GM23338 (cell line): ENCODE results near the gene PIP5K1C. TPM values are rescaled to one million over a fixed set of nuclear protein-coding genes. Genes with fewer than 3 reads are reported as not detected.
A peak's percentile ranks its signal among the peaks of the same experiment; 100 is the strongest.

ENCODE experiments used
- ATAC-seq: fragments of 200-7000 bp; cut with Tn5 transposase; 3 replicates; pipeline ENCODE4 v1.9.1; 2020
- DNase-seq: peaks from one replicate; pipeline ENCODE4 v3.0.0-alpha.2; 2015; ENCODE audit warnings: low spot score
- H2AFZ ChIP-seq: fragments of 200-600 bp; sonication (generic); 2 replicates; pipeline ENCODE4 v1.8.0; 2016; ENCODE audit warnings: antibody characterized with exemption, mild to moderate bottlenecking, moderate library complexity
- H3F3A ChIP-seq: fragments of 200-600 bp; sonication (generic); replicated peaks from 2 replicates; pipeline ENCODE4 v1.8.0; 2017; ENCODE audit warnings: antibody characterized with exemption, mixed run types, low read depth
- H3K27ac ChIP-seq: fragments of 200-600 bp; sonication (generic); 2 replicates; pipeline ENCODE4 v1.6.1; 2016; ENCODE audit warnings: low read depth
- H3K27me3 ChIP-seq: fragments of 200-600 bp; sonication (generic); 2 replicates; pipeline ENCODE4 v1.8.0; 2016; ENCODE audit warnings: mild to moderate bottlenecking, mixed run types, moderate library complexity; ENCODE audit not compliant: insufficient read depth
- H3K36me3 ChIP-seq: fragments of 200-600 bp; sonication (generic); 2 replicates; pipeline ENCODE4 v1.8.0; 2016; ENCODE audit warnings: mild to moderate bottlenecking; ENCODE audit not compliant: insufficient read depth
- H3K4me1 ChIP-seq: fragments of 200-600 bp; sonication (generic); 2 replicates; pipeline ENCODE4 v1.8.0; 2016; ENCODE audit warnings: mild to moderate bottlenecking, moderate library complexity; ENCODE audit not compliant: insufficient read depth
- H3K4me2 ChIP-seq: fragments of 200-600 bp; sonication (generic); 2 replicates; pipeline ENCODE4 v1.7.1; 2017; ENCODE audit warnings: mixed run types
- H3K4me3 ChIP-seq: fragments of 200-600 bp; sonication (generic); 2 replicates; pipeline ENCODE4 v1.6.1; 2016; ENCODE audit warnings: mixed run types
- H3K79me2 ChIP-seq: fragments of 200-600 bp; sonication (generic); replicated peaks from 2 replicates; pipeline ENCODE4 v1.8.0; 2017; ENCODE audit warnings: mild to moderate bottlenecking; ENCODE audit not compliant: insufficient read depth
- H3K9me2 ChIP-seq: fragments of 200-600 bp; sonication (generic); 2 replicates; pipeline ENCODE4 v1.8.0; 2017; ENCODE audit not compliant: insufficient read depth
- H4K20me1 ChIP-seq: fragments of 200-600 bp; sonication (generic); replicated peaks from 2 replicates; pipeline ENCODE4 v1.8.0; 2017; ENCODE audit warnings: mild to moderate bottlenecking; ENCODE audit not compliant: insufficient read depth
- H3K27ac Mint-ChIP-seq: 2 replicates; pipeline ENCODE4 v1.8.0; 2020; ENCODE audit warnings: inconsistent platforms, mild to moderate bottlenecking, moderate library complexity, mixed read lengths
- H3K27me3 Mint-ChIP-seq: 3 replicates; pipeline ENCODE4 v1.8.0; 2022; ENCODE audit warnings: low read depth, mild to moderate bottlenecking, moderate library complexity, mixed read lengths, inconsistent platforms; ENCODE audit not compliant: insufficient read depth, poor library complexity
- H3K36me3 Mint-ChIP-seq: 3 replicates; pipeline ENCODE4 v1.8.0; 2021; ENCODE audit warnings: low read depth, mild to moderate bottlenecking, inconsistent platforms, moderate library complexity, mixed read lengths
- H3K4me1 Mint-ChIP-seq: 3 replicates; pipeline ENCODE4 v1.8.0; 2020; ENCODE audit warnings: mild to moderate bottlenecking, inconsistent platforms, mixed read lengths
- H3K4me3 Mint-ChIP-seq: 3 replicates; pipeline ENCODE4 v1.8.0; 2021; ENCODE audit warnings: moderate library complexity, mild to moderate bottlenecking, inconsistent platforms, mixed read lengths
- H3K9me3 Mint-ChIP-seq: 3 replicates; pipeline ENCODE4 v1.8.0; 2020; ENCODE audit warnings: moderate library complexity, mild to moderate bottlenecking, inconsistent platforms, mixed read lengths
- CREB1 ChIP-seq: fragments of 250-450 bp; sonication (Bioruptor Pico); IDR thresholded peaks from 2 replicates; pipeline ENCODE4 v1.5.0; 2020; ENCODE audit warnings: low read depth, mild to moderate bottlenecking, moderate library complexity
- EZH2 ChIP-seq: fragments of 200-600 bp; sonication (generic); IDR thresholded peaks from one replicate; pipeline ENCODE4 v1.8.0; 2017; ENCODE audit warnings: antibody characterized with exemption, mild to moderate bottlenecking, low read depth; ENCODE audit not compliant: unreplicated experiment
- EZH2phosphoT487 ChIP-seq: fragments of 200-600 bp; sonication (generic); IDR thresholded peaks from one replicate; pipeline ENCODE4 v1.8.1; 2018; ENCODE audit warnings: antibody characterized with exemption; ENCODE audit not compliant: unreplicated experiment
- JUNB ChIP-seq: IDR thresholded peaks from one replicate; pipeline ENCODE4 v1.6.1; 2016; ENCODE audit warnings: antibody characterized with exemption; ENCODE audit not compliant: unreplicated experiment
- NANOG ChIP-seq: IDR thresholded peaks from 2 replicates; pipeline ENCODE4 v1.6.1; 2016; ENCODE audit warnings: antibody characterized with exemption, borderline replicate concordance
- POLR2AphosphoS5 ChIP-seq: IDR thresholded peaks from 2 replicates; pipeline ENCODE4 v1.6.1; 2016; ENCODE audit warnings: antibody characterized with exemption, low read depth
- STAT1 ChIP-seq: IDR thresholded peaks from one replicate; pipeline ENCODE4 v1.6.1; 2016; ENCODE audit warnings: antibody characterized with exemption; ENCODE audit not compliant: unreplicated experiment
- ZNF114 ChIP-seq: fragments of 250-450 bp; sonication (Bioruptor Pico); IDR thresholded peaks from 2 replicates; pipeline ENCODE4 v1.5.0; 2020; ENCODE audit warnings: mild to moderate bottlenecking, moderate library complexity
- ZNF331 ChIP-seq: fragments of 250-450 bp; sonication (Bioruptor Pico); IDR thresholded peaks from 2 replicates; pipeline ENCODE4 v1.5.0; 2020; ENCODE audit warnings: low read depth, mild to moderate bottlenecking, moderate library complexity
- polyA plus RNA-seq: library from polyadenylated mRNA; unstranded; fragments of >200 nt; fragmentation: Nextera tagmentation; extraction: Ambion mirVana; gene quantifications from 2 replicates; pipeline ENCODE4 v1.2.1, GENCODE V29; 2016
- total RNA-seq: library from RNA; depleted of rRNA; stranded (reverse); fragments of >200 nt; shearing (Covaris generic); gene quantifications from 2 replicates; pipeline ENCODE4 v1.2.3, GENCODE V29; 2014
- TF ChIP-seq, protein P1 (sequence below), 2 experiments: fragments of 200-600 bp in 1 of 2; sonication (generic) in 1 of 2; conservative IDR thresholded peaks; 2 replicates each; pipeline versions ENCODE4 v1.5.1 to v1.6.1; 2016 to 2017; ENCODE audit warnings: antibody characterized with exemption in 2 of 2, low read depth in 2 of 2, mild to moderate bottlenecking in 2 of 2, moderate library complexity in 1 of 2
- TF ChIP-seq, protein P2 (sequence below): fragments of 250-450 bp; sonication (Bioruptor Pico); IDR thresholded peaks from 2 replicates; pipeline ENCODE4 v1.5.0; 2020; ENCODE audit warnings: mild to moderate bottlenecking, moderate library complexity

The PIP5K1C gene
- total and polyA plus RNA-seq, 2 experiments from 2014 or later: 11.8 to 46.7 TPM

DNA sequence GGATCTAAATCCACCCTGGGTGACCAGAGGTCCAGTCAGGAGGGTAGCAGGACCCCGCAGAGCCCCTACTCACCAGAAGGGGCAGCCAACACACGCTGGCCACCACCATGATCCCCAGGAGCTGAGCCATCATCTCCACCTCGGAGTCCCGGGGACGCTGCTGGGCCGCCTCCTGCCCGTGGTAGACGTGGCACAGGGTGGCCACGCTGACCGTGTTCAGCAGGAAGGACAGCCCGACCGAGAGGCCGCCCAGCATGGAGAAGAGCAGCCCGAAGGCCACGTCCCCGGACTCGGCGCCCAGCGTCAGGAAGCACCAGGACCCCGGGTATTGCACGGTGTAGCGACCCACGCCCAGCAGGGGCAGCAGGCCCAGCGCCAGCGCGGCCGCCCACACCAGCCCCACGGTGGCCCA lies 100.5 kb downstream of the PIP5K1C start:
- H3K27ac Mint-ChIP-seq: no peak overlapping the region
- peaks cover 10% of the 10 kb centered on the region for H3K27me3 Mint-ChIP-seq
- no peak overlapping the region for H3K4me2 ChIP-seq
- no peaks in the 10 kb centered on the region for H3K36me3 Mint-ChIP-seq
- H3F3A ChIP-seq: no peaks in the 10 kb centered on the region
- no peaks in the 10 kb centered on the region for H3K27me3 ChIP-seq
- H3K9me3 Mint-ChIP-seq: no peaks in the 10 kb centered on the region; the same call in 2 of the 3 replicates
- H3K36me3 ChIP-seq: no peaks in the 10 kb centered on the region
- H3K4me3 Mint-ChIP-seq: no peak overlapping the region
- no peak overlapping the region for H3K4me3 ChIP-seq
- DNase-seq (peak; percentile 78), ATAC-seq (peak; percentile 93)
- TF ChIP-seq CREB1 (CRISPR knock-in tag): no peak
- TF ChIP-seq, protein P1, sequence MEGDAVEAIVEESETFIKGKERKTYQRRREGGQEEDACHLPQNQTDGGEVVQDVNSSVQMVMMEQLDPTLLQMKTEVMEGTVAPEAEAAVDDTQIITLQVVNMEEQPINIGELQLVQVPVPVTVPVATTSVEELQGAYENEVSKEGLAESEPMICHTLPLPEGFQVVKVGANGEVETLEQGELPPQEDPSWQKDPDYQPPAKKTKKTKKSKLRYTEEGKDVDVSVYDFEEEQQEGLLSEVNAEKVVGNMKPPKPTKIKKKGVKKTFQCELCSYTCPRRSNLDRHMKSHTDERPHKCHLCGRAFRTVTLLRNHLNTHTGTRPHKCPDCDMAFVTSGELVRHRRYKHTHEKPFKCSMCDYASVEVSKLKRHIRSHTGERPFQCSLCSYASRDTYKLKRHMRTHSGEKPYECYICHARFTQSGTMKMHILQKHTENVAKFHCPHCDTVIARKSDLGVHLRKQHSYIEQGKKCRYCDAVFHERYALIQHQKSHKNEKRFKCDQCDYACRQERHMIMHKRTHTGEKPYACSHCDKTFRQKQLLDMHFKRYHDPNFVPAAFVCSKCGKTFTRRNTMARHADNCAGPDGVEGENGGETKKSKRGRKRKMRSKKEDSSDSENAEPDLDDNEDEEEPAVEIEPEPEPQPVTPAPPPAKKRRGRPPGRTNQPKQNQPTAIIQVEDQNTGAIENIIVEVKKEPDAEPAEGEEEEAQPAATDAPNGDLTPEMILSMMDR (conservative IDR thresholded peaks at IDR 0.05; ENCODE audit: low read depth in 2 of 2): peak; percentile 60 to 68
- no peak overlapping the region for H3K27ac ChIP-seq
- no peaks in the 10 kb centered on the region for H3K9me2 ChIP-seq
- no peak overlapping the region for H2AFZ ChIP-seq
- no peaks in the 10 kb centered on the region for H3K4me1 ChIP-seq
- H3K79me2 ChIP-seq: no peaks in the 10 kb centered on the region
- H3K4me1 Mint-ChIP-seq: no peaks in the 10 kb centered on the region
- H4K20me1 ChIP-seq: no peaks in the 10 kb centered on the region

DNA sequence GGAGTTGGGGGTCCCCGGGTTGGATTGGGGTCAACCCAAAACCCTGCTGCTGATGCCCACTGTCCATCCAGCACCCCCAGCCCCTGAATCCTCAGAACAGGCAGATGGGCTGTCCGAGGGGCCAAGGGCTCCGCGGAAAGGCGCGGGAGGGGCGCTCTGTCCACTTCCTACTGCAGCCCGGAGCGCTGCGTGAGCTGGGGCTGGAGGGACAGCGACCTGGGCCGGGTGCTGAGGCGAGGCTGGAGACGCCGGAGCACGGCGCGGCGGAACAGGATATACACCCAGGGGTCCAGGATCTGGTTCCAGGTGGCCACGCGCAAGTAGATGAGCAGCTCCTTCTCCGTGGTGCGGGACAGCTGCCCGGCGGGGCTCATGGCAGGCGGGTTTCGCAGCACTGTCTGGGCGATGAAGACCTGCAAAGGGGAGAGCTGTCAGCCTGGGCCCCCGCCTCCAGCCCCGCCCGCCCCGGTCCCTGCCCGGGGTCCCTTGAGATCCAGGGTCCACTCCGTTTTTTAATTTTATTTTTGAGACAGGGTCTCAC lies 104.7 kb downstream of the PIP5K1C start:
- Mint-ChIP-seq H3K36me3 (no peaks in the 10 kb centered on the region; the same call in 2 of the 3 replicates), H3K9me3 (peaks cover 12% of the 10 kb centered on the region), H3K27me3 (peaks cover 8% of the 10 kb centered on the region), H3K4me1 (no peaks in the 10 kb centered on the region), H3K4me3 (no peak overlapping the region), H3K27ac (no peak overlapping the region)
- Histone ChIP-seq H3K9me2 (no peaks in the 10 kb centered on the region), H3K4me3 (no peak overlapping the region), H3K36me3 (no peaks in the 10 kb centered on the region), H3K4me2 (no peak overlapping the region), H3K27me3 (peaks cover 7% of the 10 kb centered on the region; the same call in 1 of the 2 replicates), H4K20me1 (no peaks in the 10 kb centered on the region), H2AFZ (no peak overlapping the region), H3K27ac (no peak overlapping the region), H3K79me2 (no peaks in the 10 kb centered on the region), H3K4me1 (no peaks in the 10 kb centered on the region), H3F3A (peaks cover 5% of the 10 kb centered on the region; the same call in 1 of the 2 replicates)
- no peak for ATAC-seq
- no peak for DNase-seq
- TF ChIP-seq POLR2AphosphoS5 (no peak), NANOG (no peak), EZH2phosphoT487 (no peak), ZNF331 (no peak), ZNF114 (CRISPR knock-in tag) (no peak), CREB1 (CRISPR knock-in tag) (no peak), STAT1 (no peak), JUNB (no peak), EZH2 (no peak)
- TF ChIP-seq, protein P1 (conservative IDR thresholded peaks at IDR 0.05; ENCODE audit: low read depth in 2 of 2): no peak
- TF ChIP-seq, protein P2, sequence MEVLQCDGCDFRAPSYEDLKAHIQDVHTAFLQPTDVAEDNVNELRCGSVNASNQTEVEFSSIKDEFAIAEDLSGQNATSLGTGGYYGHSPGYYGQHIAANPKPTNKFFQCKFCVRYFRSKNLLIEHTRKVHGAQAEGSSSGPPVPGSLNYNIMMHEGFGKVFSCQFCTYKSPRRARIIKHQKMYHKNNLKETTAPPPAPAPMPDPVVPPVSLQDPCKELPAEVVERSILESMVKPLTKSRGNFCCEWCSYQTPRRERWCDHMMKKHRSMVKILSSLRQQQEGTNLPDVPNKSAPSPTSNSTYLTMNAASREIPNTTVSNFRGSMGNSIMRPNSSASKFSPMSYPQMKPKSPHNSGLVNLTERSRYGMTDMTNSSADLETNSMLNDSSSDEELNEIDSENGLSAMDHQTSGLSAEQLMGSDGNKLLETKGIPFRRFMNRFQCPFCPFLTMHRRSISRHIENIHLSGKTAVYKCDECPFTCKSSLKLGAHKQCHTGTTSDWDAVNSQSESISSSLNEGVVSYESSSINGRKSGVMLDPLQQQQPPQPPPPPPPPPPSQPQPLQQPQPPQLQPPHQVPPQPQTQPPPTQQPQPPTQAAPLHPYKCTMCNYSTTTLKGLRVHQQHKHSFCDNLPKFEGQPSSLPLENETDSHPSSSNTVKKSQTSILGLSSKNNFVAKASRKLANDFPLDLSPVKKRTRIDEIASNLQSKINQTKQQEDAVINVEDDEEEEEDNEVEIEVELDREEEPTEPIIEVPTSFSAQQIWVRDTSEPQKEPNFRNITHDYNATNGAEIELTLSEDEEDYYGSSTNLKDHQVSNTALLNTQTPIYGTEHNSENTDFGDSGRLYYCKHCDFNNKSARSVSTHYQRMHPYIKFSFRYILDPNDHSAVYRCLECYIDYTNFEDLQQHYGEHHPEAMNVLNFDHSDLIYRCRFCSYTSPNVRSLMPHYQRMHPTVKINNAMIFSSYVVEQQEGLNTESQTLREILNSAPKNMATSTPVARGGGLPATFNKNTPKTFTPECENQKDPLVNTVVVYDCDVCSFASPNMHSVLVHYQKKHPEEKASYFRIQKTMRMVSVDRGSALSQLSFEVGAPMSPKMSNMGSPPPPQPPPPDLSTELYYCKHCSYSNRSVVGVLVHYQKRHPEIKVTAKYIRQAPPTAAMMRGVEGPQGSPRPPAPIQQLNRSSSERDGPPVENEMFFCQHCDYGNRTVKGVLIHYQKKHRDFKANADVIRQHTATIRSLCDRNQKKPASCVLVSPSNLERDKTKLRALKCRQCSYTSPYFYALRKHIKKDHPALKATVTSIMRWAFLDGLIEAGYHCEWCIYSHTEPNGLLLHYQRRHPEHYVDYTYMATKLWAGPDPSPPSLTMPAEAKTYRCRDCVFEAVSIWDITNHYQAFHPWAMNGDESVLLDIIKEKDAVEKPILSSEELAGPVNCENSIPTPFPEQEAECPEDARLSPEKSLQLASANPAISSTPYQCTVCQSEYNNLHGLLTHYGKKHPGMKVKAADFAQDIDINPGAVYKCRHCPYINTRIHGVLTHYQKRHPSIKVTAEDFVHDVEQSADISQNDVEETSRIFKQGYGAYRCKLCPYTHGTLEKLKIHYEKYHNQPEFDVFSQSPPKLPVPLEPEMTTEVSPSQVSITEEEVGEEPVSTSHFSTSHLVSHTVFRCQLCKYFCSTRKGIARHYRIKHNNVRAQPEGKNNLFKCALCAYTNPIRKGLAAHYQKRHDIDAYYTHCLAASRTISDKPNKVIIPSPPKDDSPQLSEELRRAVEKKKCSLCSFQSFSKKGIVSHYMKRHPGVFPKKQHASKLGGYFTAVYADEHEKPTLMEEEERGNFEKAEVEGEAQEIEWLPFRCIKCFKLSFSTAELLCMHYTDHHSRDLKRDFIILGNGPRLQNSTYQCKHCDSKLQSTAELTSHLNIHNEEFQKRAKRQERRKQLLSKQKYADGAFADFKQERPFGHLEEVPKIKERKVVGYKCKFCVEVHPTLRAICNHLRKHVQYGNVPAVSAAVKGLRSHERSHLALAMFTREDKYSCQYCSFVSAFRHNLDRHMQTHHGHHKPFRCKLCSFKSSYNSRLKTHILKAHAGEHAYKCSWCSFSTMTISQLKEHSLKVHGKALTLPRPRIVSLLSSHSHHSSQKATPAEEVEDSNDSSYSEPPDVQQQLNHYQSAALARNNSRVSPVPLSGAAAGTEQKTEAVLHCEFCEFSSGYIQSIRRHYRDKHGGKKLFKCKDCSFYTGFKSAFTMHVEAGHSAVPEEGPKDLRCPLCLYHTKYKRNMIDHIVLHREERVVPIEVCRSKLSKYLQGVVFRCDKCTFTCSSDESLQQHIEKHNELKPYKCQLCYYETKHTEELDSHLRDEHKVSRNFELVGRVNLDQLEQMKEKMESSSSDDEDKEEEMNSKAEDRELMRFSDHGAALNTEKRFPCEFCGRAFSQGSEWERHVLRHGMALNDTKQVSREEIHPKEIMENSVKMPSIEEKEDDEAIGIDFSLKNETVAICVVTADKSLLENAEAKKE (CRISPR knock-in tag): no peak
